ENCODE results near the gene ZBTB38. TPM values are rescaled to one million over a fixed set of nuclear protein-coding genes. Genes with fewer than 3 reads are reported as not detected.

The ZBTB38 gene
- total RNA-seq, 2 experiments from 2014 or later: 16.3 to 18.6 TPM

DNA sequence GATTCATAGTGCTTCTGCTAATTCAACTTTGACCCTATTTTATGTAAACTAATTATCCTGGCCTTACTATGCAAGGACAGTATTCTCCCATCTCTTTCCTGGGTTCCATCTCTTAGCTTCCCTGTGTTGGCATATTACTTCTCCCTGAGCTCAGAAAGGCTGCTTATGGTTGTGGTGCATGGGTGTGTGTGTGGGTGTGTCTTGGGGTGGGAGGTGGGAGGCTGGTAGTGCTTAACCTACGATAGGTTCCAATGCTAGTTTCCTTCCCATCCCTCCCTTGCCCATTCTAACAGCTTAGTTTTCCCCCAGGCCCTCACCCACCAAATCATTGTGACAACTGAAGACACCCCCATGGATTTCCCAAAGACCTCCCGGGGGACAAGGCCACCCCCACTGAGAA lies 22.8 kb upstream of the ZBTB38 start:
- Mint-ChIP-seq H3K4me3 (no peak overlapping the region), H3K27ac (no peak overlapping the region), H3K36me3 (ENCODE audit: low read depth) (no peaks in the 10 kb centered on the region), H3K4me1 (ENCODE audit: low read depth) (no peaks in the 10 kb centered on the region), H3K9me3 (no peaks in the 10 kb centered on the region), H3K27me3 (ENCODE audit: low read depth) (no peaks in the 10 kb centered on the region)
- intact Hi-C loops (cut with micrococcal nuclease): no loop called here
- CTCF ChIA-PET: interaction anchor here (0.5 to 2.4 kb wide), 5 partner anchors 15 to 445 kb away, joined by 4 to 8 read pairs (median 6); no protein-coding TSS in a partner anchor
- DNase-seq: no peak

DNA sequence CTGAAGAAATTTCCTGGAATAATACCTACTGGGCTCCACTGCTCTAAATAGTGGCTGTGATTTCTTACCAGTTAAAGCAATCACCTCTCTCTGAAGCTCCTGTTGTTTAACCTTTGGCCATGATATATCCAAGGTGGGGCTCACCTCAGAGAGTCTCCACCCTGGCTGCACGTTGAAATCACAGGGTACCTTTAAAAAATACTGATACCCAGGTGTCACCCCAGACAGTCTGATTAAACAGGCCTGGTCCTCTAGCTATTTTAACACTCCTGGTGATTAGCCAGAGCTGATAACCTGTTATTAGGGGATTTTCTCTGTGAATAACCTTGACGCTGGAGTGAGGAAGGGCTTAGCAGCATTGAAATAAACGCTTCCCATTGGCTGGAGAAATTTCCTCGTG lies 22.3 kb upstream of the ZBTB38 start:
- Mint-ChIP-seq H3K27ac (no peak overlapping the region), H3K9me3 (no peaks in the 10 kb centered on the region), H3K4me3 (no peak overlapping the region), H3K36me3 (ENCODE audit: low read depth) (no peaks in the 10 kb centered on the region), H3K4me1 (ENCODE audit: low read depth) (no peaks in the 10 kb centered on the region), H3K27me3 (ENCODE audit: low read depth) (no peaks in the 10 kb centered on the region)
- intact Hi-C loops (cut with micrococcal nuclease): no loop called here
- no peak for DNase-seq
- CTCF ChIA-PET: interaction anchor here (1.4 to 2.4 kb wide), 2 partner anchors 15 to 106 kb away, joined by 6 to 8 read pairs; no protein-coding TSS in a partner anchor

DNA sequence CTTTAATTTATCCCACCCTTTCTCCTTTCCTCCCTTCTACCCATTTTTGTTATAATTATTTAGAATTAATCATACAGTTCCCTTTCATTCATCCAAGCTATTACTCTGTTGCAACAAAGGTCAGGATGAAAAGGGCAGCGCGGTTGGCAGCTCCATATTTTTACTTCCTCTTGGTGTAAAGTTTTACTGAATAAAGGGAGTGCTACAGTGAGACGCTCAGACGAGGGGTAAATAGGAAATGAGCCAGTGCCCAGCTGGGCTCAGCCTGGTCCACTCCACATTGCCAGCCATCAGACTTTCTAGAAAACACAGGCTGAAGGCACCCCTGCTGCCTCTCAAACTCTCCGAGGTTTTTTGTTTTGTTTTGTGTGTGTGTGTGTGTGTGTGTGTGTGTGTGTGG lies 21.9 kb upstream of the ZBTB38 start:
- no peaks in the 10 kb centered on the region for H3K9me3 Mint-ChIP-seq
- no peak for DNase-seq
- no peak overlapping the region for H3K27ac Mint-ChIP-seq
- no peaks in the 10 kb centered on the region for H3K27me3 Mint-ChIP-seq (ENCODE audit: low read depth)
- H3K4me1 Mint-ChIP-seq (ENCODE audit: low read depth): no peaks in the 10 kb centered on the region
- CTCF ChIA-PET: interaction anchor here (2.4 kb wide), 1 partner anchor 106 kb away, joined by 8 read pairs; no protein-coding TSS in a partner anchor
- H3K36me3 Mint-ChIP-seq (ENCODE audit: low read depth): no peaks in the 10 kb centered on the region
- no peak overlapping the region for H3K4me3 Mint-ChIP-seq
- intact Hi-C loops (cut with micrococcal nuclease): no loop called here

DNA sequence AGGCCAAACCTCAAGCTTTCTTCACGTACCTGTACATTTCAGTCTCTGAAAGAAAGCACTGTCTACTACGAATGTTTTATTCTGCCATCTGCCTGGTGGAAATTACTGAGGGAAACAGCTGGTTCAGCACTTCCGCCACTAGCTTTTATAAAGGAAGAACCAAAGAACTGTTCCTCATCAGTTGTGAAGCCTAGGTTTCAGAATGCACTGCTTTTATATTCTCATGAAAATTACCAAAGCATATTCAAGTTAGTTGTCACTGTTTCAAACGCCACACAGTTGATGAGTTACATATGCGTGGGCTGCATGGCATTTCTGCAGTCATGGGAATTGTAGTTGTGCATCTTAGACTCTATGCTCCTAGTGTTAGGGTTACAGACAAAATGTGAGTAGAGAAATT lies 21.5 kb upstream of the ZBTB38 start:
- intact Hi-C loops (cut with micrococcal nuclease): no loop called here
- CTCF ChIA-PET: no interaction called here

DNA sequence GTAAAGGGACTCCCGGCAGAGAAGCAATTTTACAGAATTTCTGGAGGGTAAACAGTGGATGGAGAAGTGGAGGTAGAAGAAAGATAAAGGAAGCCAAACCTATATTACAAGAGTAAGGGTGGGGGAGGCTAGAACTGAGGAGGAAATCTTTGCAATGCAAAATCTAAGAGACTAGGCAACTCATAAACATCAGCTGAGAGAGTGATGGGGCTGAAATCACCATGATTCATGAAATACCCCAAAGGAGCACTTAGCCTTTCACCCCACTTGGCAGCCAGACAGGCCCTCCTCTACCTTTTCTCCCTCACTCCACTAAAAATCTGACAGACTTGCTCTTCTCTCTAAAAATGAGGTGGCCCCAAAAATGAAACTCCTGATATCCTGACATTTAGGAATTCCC lies 19.5 kb upstream of the ZBTB38 start:
- Mint-ChIP-seq H3K27ac (no peak overlapping the region), H3K27me3 (ENCODE audit: low read depth) (no peaks in the 10 kb centered on the region), H3K4me3 (no peak overlapping the region), H3K9me3 (no peaks in the 10 kb centered on the region), H3K4me1 (ENCODE audit: low read depth) (no peaks in the 10 kb centered on the region), H3K36me3 (ENCODE audit: low read depth) (no peaks in the 10 kb centered on the region)
- intact Hi-C loops (cut with micrococcal nuclease): no loop called here
- CTCF ChIA-PET: interaction anchor here (1.0 to 1.4 kb wide), 3 partner anchors 12 to 92 kb away, joined by 3 to 5 read pairs (median 3); no protein-coding TSS in a partner anchor
- DNase-seq: no peak

More for the DNA sequence above, 21.5 kb upstream of the ZBTB38 start:
- Mint-ChIP-seq H3K4me1 (ENCODE audit: low read depth) (no peaks in the 10 kb centered on the region), H3K4me3 (no peak overlapping the region), H3K36me3 (ENCODE audit: low read depth) (no peaks in the 10 kb centered on the region), H3K27ac (no peak overlapping the region), H3K27me3 (ENCODE audit: low read depth) (no peaks in the 10 kb centered on the region), H3K9me3 (no peaks in the 10 kb centered on the region)
- no peak for DNase-seq

DNA sequence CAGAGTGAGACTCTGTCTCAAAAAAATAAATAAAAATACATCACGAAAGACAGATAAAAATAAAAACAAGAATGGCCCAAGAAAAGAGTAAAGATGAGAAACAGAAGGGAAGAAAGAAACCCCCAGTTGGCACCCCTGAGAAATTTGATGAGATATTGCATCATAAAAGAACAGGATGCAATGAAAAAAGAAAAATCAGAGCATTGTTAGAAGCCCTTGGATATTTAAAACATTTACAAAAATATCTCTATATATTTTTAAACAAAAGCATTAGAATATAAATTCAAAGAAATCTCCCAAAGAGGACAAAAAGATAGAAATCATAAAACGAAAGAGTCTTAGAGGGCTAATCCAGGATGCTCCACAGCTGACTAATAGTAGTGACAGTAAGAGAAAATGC lies 18.6 kb upstream of the ZBTB38 start:
- Mint-ChIP-seq H3K4me3 (no peak overlapping the region), H3K27ac (peak overlapping the region; percentile 8), H3K36me3 (ENCODE audit: low read depth) (no peaks in the 10 kb centered on the region), H3K4me1 (ENCODE audit: low read depth) (no peaks in the 10 kb centered on the region), H3K27me3 (ENCODE audit: low read depth) (no peaks in the 10 kb centered on the region), H3K9me3 (no peaks in the 10 kb centered on the region)
- CTCF ChIA-PET: interaction anchor here (1.0 to 1.4 kb wide), 3 partner anchors 11 to 91 kb away, joined by 3 to 5 read pairs (median 3); no protein-coding TSS in a partner anchor
- intact Hi-C loops (cut with micrococcal nuclease): no loop called here
- DNase-seq: no peak

DNA sequence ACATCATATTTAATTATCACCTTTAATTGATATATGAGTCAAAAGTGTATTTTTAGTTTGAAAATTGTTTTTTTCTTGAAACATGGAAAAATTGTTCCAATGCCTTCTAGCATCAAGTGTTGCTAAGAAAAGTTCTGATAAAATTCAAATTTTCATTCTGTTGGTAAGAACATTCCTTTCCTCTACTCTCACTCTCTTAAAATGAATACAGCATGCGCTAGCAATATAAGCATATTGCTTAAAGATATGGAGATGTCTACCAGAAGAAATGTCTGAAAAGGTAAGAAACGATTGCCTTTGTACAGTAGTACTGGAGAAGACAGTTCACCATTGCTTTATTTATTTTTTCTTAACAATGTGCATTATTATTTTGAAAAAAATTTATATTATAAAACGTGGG lies 17.6 kb upstream of the ZBTB38 start:
- Mint-ChIP-seq H3K36me3 (ENCODE audit: low read depth) (no peaks in the 10 kb centered on the region), H3K27me3 (ENCODE audit: low read depth) (no peaks in the 10 kb centered on the region), H3K9me3 (no peaks in the 10 kb centered on the region), H3K4me1 (ENCODE audit: low read depth) (no peaks in the 10 kb centered on the region), H3K4me3 (no peak overlapping the region), H3K27ac (no peak overlapping the region)
- intact Hi-C loops (cut with micrococcal nuclease): no loop called here
- DNase-seq: no peak
- CTCF ChIA-PET: no interaction called here

DNA sequence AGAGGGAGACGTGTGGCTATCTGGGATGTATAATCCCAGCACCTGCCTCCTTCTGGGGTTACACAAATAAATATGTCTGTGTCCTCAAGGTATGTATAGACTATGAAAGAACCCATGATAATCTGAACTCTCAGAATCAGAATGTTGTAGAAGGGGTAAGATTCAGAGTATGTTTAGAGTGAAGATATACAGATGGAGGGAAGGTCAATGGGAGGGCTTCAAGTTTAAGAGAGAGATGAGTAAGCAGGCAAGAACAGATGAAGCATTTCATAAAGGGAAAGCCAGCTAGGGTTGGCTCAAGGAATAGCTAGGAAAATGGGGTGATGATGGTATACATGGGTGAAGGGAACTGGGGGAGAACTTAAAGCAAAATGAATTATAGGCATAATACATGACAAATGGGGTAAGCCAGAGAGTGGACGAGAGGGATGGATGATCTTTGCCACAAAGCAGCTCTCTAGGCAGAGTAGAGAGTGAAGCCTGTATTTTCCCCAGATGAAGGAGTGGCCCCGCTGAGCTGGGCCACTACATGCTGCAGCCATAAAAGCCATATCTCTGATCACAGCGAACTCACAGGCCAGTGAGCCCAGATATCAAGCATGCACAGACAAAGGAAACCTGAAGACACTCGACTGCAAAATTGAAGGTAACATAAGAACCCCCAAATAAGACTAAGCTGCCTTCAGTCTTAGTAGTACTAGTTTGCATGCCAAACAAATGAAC lies 15.9 kb upstream of the ZBTB38 start:
- DNase-seq: no peak
- H3K4me3 Mint-ChIP-seq: no peak overlapping the region
- CTCF ChIA-PET: interaction anchor here (0.7 to 1.7 kb wide), 3 partner anchors 36 to 100 kb away, joined by 3 to 8 read pairs (median 5); no protein-coding TSS in a partner anchor
- no peak overlapping the region for H3K27ac Mint-ChIP-seq
- H3K4me1 Mint-ChIP-seq (ENCODE audit: low read depth): no peaks in the 10 kb centered on the region
- no peaks in the 10 kb centered on the region for H3K27me3 Mint-ChIP-seq (ENCODE audit: low read depth)
- H3K9me3 Mint-ChIP-seq: no peaks in the 10 kb centered on the region
- no peaks in the 10 kb centered on the region for H3K36me3 Mint-ChIP-seq (ENCODE audit: low read depth)
- intact Hi-C loops (cut with micrococcal nuclease): no loop called here

DNA sequence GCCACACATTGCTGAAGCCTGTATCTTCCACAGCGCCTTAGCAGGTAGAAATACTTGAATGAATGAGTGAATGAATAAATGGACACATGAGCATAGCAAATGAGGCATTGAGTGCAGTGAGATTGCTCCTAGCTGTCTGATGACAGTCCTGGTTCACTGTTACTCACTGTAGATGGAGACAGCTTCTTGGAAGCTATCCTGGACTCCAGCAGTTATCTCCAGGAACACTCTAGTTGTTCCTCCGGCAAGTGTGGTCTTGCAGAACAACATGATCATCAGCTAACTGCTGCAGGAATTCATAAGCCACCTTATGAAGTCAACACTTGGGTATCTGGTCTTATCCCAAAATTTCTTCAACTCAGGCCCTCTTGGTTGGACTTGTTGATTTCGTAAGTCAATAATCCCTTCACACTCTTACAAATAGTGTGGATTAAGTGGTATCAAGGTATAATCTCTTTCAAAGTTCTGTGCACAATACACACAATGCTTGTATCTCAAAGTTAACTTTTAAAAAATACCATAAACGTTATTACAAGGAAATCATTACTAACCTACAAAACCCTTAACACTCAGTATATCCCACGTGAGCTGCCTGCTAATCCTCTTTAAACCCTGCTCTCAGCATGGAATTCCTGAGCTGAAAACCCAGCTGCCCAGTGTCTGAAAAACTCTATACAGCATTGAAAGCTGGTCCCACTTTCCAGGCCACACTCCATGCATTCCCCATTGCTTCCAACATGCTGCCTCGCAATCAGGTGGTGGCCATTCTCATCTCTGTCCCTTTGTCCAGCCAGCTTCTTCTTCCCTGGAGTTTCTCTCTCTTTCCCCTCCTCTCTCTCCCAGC lies 14.4 kb upstream of the ZBTB38 start:
- Mint-ChIP-seq H3K36me3 (ENCODE audit: low read depth) (no peaks in the 10 kb centered on the region), H3K27me3 (ENCODE audit: low read depth) (no peaks in the 10 kb centered on the region), H3K4me3 (no peak overlapping the region), H3K27ac (no peak overlapping the region), H3K4me1 (ENCODE audit: low read depth) (no peaks in the 10 kb centered on the region), H3K9me3 (no peaks in the 10 kb centered on the region)
- DNase-seq: no peak
- CTCF ChIA-PET: interaction anchor here (0.9 kb wide), 1 partner anchor 88 kb away, joined by 3 read pairs; no protein-coding TSS in a partner anchor
- intact Hi-C loops (cut with micrococcal nuclease): no loop called here

DNA sequence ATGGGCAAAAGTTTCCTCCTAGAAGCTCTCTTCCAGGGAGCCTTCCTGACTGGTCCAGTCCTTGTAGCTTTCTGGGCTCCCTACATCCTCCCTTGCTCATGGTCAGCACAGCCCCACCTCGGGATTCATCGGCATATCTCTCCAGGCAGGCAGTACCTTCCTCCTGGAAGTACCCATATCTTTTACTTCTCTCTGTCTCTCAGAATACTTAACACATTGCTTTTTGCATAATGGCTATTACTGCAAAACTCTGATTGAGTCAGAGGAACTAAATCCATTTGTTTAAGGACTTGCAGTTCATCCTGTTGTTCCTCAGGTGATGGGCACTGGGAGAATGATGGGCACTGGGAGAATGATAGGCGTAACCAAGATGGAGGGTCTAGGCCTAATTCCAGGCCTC lies 13.8 kb upstream of the ZBTB38 start:
- H3K27ac Mint-ChIP-seq: no peak overlapping the region
- CTCF ChIA-PET: interaction anchor here (0.9 kb wide), 1 partner anchor 87 kb away, joined by 3 read pairs; no protein-coding TSS in a partner anchor
- no peaks in the 10 kb centered on the region for H3K27me3 Mint-ChIP-seq (ENCODE audit: low read depth)
- DNase-seq: no peak
- no peak overlapping the region for H3K4me3 Mint-ChIP-seq
- H3K36me3 Mint-ChIP-seq (ENCODE audit: low read depth): no peaks in the 10 kb centered on the region
- intact Hi-C loops (cut with micrococcal nuclease): no loop called here
- H3K4me1 Mint-ChIP-seq (ENCODE audit: low read depth): no peaks in the 10 kb centered on the region
- no peaks in the 10 kb centered on the region for H3K9me3 Mint-ChIP-seq

DNA sequence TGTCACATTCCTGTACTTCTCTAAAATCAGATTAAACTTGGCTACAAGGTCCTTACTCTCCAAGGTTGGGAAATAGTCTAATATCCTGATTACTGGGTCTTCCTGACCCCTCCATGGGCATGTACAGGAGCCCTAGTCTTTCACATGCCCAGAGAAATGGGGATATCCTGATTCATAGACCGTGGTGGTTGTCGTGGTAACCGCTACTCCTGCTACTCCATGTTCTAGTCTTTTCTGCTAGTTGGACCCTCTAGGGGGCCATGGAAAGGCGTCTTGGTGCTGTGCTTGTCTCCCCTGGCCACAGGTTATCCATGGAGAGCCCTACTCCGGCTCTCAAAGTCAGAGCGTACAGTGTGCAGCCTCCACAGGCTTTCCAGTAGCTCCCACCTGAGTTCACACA lies 13.1 kb upstream of the ZBTB38 start:
- Mint-ChIP-seq H3K36me3 (ENCODE audit: low read depth) (no peaks in the 10 kb centered on the region), H3K4me1 (ENCODE audit: low read depth) (no peaks in the 10 kb centered on the region), H3K27me3 (ENCODE audit: low read depth) (no peaks in the 10 kb centered on the region), H3K9me3 (no peaks in the 10 kb centered on the region), H3K27ac (no peak overlapping the region), H3K4me3 (no peak overlapping the region)
- no peak for DNase-seq
- intact Hi-C loops (cut with micrococcal nuclease): no loop called here
- CTCF ChIA-PET: no interaction called here

DNA sequence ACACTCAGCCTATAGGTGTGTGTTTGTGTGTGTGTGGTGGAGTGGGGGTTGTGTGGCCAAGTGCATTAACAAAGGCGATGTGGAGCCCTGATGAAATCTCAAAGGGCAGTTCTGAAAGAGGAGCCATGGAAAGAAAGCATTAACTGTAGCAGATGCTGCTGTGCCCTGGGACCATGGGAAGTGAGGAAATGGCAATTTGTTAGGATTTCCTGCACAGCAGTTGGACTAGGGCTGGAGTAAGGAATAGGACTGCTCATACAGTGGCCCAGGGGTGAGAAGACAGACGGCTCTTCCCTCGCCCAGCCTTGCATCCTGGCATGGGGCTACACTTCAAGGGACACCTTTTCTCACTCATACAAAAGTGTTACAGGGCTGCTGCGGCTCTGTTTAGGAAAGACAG lies 12.3 kb upstream of the ZBTB38 start:
- H3K4me1 Mint-ChIP-seq (ENCODE audit: low read depth): peaks cover 5% of the 10 kb centered on the region
- intact Hi-C loops (cut with micrococcal nuclease): no loop called here
- H3K4me3 Mint-ChIP-seq: no peak overlapping the region
- no peaks in the 10 kb centered on the region for H3K9me3 Mint-ChIP-seq
- no peak overlapping the region for H3K27ac Mint-ChIP-seq
- H3K27me3 Mint-ChIP-seq (ENCODE audit: low read depth): no peaks in the 10 kb centered on the region
- no peak for DNase-seq
- CTCF ChIA-PET: no interaction called here
- no peaks in the 10 kb centered on the region for H3K36me3 Mint-ChIP-seq (ENCODE audit: low read depth)

Measured in activated naive CD4-positive, alpha-beta T cell treated with anti-CD3 and anti-CD28 coated beads for 36 hours (primary cell).